Activated CD4-positive, alpha-beta T cell treated with anti-CD3 and anti-CD28 coated beads, Interleukin-2, amount 50 U/mL, for 48 hours (primary cell): ENCODE measurements around the gene TMEM190.

Experiments used
- DNase-seq, 2 experiments: peaks; one replicate each; pipeline ENCODE4 v3.0.0-alpha.2; 2020

Gene TMEM190

DNA sequence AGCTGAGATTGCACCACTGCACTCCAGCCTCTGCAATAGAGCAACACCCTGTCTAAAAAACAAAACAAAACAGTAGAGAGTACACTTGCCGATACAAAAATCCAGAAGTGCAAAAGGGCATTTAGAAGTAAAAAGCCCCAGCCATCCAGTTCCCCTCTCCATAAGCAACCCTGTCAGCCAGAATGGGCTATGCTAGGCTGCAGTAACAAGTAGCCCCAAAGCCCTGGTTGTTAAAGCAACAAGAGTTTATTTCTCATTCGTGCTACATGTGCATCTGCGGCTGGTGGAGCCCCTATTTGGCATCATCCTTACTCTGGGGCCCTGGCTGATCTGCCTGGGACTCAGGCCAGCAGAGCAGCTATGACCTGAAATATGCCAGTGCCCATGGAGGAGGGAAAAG, 47.9 kb downstream of the TMEM190 start:
- no peak for DNase-seq

DNA sequence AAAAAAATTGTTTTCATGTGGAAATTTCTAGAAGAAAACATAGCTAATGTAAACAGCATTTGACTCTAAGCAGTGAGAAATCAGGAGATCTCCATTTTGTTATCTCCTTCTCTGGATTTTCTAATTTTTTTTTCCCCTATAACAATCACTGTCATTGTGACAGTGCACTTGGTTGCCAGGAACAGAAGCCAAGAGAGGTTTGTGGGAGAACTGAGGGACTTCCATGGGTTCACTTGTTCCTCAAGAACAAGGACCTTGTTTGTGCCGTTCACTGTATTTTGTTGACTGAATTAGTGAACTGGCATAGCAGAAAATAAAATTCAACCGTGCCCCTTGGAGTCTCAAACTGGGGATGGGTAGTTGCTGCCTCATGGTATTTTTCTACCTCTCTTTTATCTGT, 49.4 kb downstream of the TMEM190 start:
- DNase-seq: no peak
